H54 (cell line): ENCODE results near the gene PANK3.
A peak's percentile ranks its signal among the peaks of the same experiment; 100 is the strongest.
"Not testable (repeated sequence)": the region's sequence is repeated elsewhere in the genome, so short reads cannot be mapped to it uniquely, and the experiment has no call there.

ENCODE experiments used
- DNase-seq: peaks from one replicate; pipeline ENCODE4 v3.0.0; 2011; ENCODE audit warnings: low spot score, mixed read lengths; ENCODE audit not compliant: insufficient read length
- FAIRE-seq: peaks from 3 replicates; lab custom pipeline; 2011; peaks lifted over from hg19 to GRCh38; lab: Jason Lieb, UNC
- POLR2A ChIP-seq: IDR thresholded peaks from 2 replicates; pipeline ENCODE4 v1.6.1; 2011; ENCODE audit warnings: low read depth, mild to moderate bottlenecking, low read length

PANK3 gene

DNA sequence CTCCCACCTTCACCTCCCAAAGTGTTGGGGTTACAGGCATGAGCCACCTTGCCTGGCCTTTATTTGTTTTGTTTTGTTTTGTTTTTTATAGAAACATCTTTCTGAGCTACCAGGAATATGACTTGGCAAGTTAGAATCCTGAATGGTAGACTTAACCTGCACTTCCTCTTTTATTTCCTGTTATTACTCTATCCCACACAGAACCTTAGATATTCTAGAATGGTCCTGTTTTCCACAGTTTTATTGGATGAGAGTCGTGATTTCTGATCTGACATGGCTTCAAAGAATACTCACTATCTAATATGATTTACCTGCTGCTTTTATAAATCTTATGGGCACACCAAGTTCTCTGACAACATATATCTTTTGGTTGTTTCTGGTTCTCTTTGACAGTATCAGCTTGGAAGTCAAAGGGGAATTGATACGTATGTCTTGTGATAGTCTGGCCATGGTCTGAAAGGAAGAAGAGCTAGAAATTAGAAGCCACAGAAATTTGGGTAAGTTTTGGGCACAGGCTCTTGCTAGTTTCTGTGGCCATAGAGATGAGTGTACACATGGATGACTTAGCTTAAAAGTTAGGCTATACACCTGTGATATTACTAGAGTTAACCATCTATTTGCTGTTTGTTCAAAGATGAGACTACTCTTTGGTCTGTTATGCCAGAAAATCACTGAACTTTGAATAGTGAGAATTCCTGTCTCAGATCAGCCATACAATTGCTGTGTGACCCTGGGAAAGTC, 4.7 kb upstream of the PANK3 start:
- DNase-seq = no peak
- FAIRE-seq = no peak
- no peak for TF ChIP-seq POLR2A

DNA sequence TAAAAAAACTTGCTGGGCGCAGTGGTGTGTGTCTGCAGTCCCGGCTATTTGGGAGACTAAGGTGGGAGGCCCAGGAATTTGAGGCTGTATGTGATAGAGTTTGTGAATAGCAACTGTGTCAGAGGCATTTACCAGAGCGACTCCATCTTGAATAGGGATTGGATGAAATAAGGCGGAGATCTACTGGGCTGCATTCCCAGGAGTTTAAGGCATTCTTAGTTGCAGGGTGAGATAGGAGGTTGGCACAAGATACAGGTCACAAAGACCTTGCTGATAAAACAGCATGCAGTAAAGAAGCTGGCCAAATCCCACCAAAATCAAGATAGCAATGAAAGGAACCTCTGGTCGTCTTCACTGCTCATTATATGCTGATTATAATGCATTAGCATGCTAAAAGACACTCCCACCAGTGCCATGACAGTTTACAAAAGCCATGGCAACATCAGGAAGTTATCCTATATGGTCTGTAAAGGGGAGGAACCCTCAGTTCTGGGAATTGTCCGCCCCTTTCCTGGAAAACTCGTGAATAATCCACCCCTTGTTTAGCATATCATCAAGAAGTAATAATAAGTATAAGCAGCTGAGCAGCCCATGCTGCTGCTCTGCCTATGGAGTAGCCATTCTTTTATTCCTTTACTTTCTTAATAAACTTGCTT, 1.8 kb upstream of the PANK3 start:
- FAIRE-seq, DNase-seq: not testable (repeated sequence)

GRCh38 chr5:168580227-168580508, 1.0 kb upstream of the PANK3 start:
- FAIRE-seq = no peak
- no peak for DNase-seq

GRCh38 chr5:168579488-168580226, 489 bp upstream of the PANK3 start:
- FAIRE-seq (peak; percentile 92), DNase-seq (peak; percentile 94)
- peak; percentile 93 for TF ChIP-seq POLR2A

More at GRCh38 chr5:168580227-168580508, 1.0 kb upstream of the PANK3 start:
- TF ChIP-seq POLR2A = no peak

GRCh38 chr5:168578006-168578405, 1.2 kb downstream of the PANK3 start:
- FAIRE-seq (no peak), DNase-seq (no peak)
- TF ChIP-seq POLR2A = no peak

DNA sequence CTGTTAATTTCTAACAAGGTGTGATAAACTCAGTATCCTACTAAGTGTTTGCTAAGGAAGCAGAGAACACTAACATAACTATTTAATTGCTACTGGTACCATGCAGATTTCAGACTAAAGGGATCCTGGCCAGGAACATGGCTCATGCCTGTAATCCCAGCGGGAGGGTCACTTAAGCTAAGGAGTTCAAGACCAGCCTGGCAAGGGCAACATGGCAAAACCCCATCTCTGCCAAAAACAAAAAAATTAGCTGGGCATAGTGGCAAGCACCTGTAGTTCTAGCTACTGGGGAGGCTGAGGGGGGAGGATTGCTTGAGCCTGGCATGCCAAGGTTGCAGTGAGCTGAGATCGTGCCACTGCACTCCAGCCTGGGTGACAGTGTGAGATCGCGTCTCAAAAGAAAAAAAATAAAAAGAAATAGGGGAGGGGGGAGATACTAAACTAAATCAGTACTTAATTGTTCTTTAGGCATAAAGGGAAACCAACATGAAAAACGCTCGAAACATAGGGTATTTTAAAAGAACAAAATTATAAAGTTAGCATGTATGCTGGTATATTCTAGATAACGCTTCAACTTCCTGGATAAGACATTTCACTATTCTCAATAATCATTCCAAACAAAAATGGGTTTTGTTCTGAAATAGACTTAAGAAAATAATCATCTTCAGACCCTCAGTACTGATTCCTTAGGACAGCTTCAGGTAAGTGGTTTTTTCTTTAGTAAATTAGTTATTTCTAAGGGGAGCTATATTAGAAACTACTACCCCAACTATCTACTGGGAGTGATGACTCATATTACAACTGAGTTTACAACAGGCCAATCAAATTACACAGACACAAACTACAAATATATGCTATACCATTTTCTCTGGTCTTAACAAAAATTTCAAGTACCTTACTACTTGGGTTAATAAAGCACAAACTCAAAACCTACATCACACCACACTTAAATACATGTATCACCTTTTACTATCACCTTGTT, 3.5 kb downstream of the PANK3 start:
- no peak for TF ChIP-seq POLR2A
- FAIRE-seq (no peak), DNase-seq (no peak)

DNA sequence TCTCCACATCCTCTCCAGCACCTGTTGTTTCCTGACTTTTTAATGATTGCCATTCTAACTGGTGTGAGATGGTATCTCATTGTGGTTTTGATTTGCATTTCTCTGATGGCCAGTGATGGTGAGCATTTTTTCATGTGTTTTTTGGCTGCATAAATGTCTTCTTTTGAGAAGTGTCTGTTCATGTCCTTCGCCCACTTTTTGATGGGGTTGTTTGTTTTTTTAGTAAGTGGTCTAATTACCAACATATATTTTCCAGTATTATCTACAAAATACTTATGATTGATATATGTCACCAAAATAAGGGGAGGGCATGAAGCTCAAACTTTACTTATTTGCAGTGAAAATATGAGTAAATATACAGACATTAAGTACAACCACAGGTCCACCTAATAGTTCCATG, 5.0 kb downstream of the PANK3 start:
- not testable (repeated sequence) for DNase-seq, FAIRE-seq

DNA sequence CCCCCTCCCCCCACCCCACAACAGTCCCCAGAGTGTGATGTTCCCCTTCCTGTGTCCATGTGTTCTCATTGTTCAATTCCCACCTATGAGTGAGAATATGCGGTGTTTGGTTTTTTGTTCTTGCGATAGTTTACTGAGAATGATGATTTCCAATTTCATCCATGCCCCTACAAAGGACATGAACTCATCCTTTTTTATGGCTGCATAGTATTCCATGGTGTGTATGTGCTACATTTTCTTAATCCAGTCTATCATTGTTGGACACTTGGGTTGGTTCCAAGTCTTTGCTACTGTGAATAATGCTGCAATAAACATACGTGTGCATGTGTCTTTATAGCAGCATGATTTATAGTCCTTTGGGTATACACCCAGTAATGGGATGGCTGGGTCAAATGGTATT, 5.5 kb downstream of the PANK3 start:
- not testable (repeated sequence) for DNase-seq, FAIRE-seq

DNA sequence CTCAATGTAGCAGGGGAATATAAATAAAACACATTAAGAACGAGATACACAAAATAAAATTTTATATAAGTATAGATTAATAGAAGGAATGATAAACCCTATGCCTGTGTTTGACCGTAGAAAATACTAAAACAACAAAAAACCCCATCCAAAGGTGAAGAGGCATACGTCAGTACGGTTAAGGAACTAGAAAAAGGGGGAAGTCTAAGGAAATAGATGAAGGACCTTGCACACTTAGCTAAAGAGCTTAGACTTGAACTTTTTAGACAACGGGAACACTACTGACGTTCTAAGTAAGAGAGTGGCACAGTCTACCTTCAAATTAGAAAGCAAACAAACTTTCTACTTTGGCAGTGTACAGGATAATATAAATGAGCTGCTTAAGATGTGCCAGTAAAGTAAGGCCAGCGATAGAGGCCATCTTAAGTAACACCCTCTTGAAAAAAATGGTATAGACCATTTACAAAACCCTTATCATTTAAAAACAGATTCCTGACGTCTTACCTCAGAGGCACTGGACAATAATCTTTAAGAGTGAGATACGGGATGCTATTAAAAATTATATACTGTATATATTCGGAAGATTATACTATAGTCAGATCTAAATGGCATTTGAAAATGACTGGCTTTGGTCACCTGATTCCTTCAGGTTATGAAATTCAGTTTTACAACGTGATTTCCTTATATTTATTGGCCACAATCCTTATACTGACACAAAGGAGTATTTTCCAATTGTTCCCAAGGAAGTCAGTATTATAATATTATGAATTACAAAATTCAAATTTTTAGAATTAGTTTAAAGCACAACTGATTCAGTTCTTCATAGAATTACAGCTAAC, 8.5 kb downstream of the PANK3 start:
- DNase-seq = no peak
- TF ChIP-seq POLR2A = no peak
- no peak for FAIRE-seq

DNA sequence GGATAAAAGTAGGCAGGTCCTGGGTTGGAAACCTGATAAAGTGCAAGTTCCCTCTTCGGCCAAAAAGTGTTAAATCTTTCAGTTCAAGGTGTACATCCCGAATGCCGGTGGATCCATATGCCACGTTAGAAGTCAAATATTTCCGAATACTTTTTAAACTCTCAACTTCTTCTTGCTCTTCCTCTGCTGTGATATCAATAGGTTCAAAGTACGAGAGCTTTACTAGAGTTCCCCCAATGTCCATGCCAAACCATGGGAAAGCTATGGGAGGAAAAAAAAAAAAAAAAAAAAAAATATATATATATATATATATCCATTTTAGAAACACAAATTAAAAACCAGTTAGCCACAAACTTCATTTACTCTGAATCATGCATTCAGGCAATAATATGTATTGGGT, 10.4 kb downstream of the PANK3 start:
- DNase-seq (no peak), FAIRE-seq (no peak)
- no peak for TF ChIP-seq POLR2A

GRCh38 chr5:168563959-168564358, 15.2 kb downstream of the PANK3 start:
- no peak for TF ChIP-seq POLR2A
- DNase-seq (no peak), FAIRE-seq (peak; percentile 30)

- no peak for TF ChIP-seq POLR2A
- FAIRE-seq (no peak), DNase-seq (no peak)
Observed at GRCh38 chr5:168562279-168562678, 16.9 kb downstream of the PANK3 start.

DNA sequence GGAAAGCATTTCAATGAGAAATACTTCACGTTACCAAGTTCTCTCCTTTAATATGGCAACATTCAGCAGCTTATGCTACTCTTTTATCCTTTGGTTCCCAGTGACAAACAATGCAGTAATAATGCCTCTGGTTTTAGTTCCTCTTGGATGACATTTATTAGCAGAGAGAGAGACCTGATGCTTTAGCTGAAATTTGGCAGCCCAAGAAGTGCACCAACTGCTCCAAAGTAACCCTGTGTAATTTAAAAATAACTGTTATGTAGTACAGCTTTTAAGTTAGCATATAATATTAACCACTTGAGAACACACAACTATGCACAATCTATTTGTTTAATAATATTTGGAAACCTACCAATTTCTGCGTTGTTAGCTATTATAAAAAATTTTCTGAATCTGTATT, 21.8 kb downstream of the PANK3 start:
- DNase-seq (no peak), FAIRE-seq (no peak)
- TF ChIP-seq POLR2A = no peak
